D721Med (cell line): Measurements from ENCODE around the gene SFTA2.

Experiments
- DNase-seq: peaks from one replicate; pipeline ENCODE4 v3.0.0; 2011; ENCODE audit warnings: low spot score; ENCODE audit not compliant: insufficient read length
- FAIRE-seq: peaks from 2 replicates; lab custom pipeline; 2011; peaks lifted over from hg19 to GRCh38; lab: Jason Lieb, UNC
- TF ChIP-seq, protein P1 (sequence below): IDR thresholded peaks from 2 replicates; pipeline ENCODE4 v1.5.1; 2012; ENCODE audit warnings: mild to moderate bottlenecking, control low read depth; ENCODE audit not compliant: insufficient read depth; ENCODE audit errors: missing control alignments

The SFTA2 gene

DNA sequence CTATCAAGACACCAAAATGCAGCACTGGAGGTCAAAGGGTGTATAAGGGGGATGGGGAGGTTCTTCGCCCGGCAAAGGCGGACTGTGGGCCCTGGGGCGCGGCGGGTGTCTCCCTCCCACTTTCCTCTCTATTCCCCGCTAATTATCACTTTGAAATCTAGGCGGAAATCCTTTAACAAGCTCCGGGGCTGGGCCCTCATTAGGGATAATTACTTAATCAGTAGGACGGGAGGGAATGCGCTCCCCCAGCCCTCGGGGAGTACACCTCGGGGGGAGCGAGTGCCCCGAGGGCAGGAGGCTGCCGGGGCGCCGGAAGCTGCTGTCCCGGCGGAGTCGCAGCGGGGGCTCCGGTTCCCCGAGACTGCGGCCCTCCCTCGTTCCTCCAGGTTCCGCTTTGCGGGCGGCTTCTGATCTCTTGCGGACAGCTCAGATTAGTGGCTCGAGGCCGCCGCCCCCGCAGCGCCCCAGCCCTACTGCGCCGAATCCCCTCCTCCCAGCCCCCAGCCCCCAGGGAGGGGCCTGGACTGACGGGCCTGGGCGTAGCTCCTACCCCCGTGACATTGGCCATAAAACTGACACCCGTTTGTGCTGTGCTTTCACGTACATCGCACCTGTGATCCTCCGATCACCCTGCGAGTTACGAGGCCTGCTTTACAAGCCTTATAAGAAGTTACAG is 23.5 kb upstream of the SFTA2 start:
- no peak for DNase-seq
- FAIRE-seq, result no peak
- TF ChIP-seq, protein P1, sequence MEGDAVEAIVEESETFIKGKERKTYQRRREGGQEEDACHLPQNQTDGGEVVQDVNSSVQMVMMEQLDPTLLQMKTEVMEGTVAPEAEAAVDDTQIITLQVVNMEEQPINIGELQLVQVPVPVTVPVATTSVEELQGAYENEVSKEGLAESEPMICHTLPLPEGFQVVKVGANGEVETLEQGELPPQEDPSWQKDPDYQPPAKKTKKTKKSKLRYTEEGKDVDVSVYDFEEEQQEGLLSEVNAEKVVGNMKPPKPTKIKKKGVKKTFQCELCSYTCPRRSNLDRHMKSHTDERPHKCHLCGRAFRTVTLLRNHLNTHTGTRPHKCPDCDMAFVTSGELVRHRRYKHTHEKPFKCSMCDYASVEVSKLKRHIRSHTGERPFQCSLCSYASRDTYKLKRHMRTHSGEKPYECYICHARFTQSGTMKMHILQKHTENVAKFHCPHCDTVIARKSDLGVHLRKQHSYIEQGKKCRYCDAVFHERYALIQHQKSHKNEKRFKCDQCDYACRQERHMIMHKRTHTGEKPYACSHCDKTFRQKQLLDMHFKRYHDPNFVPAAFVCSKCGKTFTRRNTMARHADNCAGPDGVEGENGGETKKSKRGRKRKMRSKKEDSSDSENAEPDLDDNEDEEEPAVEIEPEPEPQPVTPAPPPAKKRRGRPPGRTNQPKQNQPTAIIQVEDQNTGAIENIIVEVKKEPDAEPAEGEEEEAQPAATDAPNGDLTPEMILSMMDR, result no peak

DNA sequence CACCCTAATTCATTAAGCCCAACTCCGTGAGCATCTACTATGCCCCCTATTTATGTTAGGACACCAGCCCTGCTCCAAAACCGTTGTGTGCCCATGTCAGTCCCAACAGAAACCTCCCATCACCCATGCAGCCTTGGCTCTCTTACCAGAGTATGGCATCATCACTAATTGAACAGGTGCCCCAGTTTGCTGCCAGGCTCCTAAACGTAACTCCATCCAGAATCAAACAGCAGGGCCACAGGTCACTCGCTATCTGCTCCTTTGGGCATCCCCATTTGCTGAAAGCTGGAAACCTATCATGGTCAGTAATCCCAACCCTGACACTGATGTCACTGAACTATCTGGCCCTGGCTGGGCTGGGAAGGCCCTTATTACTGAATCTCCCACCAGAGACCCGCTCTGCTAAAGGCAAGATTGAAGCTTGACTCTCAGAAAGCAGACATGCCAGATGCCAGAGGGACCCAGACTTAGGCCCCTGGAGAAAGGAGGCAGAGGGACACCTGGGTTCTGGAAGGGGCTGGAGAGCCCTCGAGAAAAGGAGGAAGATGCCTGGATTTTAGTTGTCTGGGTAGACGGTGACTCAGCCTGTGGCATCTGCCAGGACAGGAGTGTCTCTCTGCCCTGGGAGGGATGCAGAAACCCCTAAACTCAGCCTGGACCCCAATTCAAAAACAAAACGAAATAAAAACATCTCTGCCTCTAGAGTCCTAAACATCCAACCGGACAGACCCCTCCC is 22.8 kb upstream of the SFTA2 start:
- no peak for DNase-seq
- FAIRE-seq, result no peak
- TF ChIP-seq, protein P1, result no peak

DNA sequence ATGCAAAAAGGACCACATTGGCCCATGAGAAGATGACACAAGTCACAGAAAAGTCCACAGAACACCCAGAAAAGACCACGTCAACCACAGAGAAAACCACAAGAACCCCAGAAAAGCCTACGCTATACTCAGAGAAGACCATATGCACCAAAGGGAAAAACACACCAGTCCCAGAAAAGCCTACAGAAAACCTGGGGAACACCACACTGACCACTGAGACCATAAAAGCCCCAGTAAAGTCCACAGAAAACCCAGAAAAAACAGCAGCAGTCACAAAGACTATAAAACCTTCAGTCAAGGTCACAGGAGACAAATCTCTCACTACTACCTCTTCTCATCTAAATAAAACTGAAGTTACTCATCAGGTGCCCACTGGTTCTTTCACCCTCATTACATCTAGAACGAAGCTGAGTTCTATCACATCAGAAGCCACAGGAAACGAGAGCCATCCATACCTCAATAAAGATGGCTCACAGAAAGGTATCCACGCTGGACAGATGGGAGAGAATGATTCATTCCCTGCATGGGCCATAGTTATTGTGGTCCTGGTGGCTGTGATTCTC is 20.0 kb upstream of the SFTA2 start:
- TF ChIP-seq, protein P1, result no peak
- no peak for DNase-seq
- no peak for FAIRE-seq

DNA sequence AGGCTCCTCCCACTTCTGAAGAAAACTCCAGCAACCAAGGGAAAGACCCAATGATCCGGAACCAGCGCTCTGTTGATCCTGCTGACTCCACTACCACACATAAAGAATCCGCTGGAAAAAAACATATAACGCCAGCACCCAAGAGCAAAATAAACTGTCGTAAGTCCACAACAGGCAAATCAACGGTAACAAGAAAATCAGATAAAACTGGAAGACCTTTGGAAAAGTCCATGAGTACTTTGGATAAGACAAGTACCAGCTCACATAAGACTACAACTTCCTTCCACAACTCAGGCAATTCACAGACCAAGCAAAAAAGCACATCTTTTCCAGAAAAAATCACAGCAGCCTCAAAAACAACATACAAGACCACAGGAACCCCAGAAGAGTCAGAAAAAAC is 16.8 kb upstream of the SFTA2 start:
- no peak for DNase-seq
- TF ChIP-seq, protein P1, result no peak
- no peak for FAIRE-seq

DNA sequence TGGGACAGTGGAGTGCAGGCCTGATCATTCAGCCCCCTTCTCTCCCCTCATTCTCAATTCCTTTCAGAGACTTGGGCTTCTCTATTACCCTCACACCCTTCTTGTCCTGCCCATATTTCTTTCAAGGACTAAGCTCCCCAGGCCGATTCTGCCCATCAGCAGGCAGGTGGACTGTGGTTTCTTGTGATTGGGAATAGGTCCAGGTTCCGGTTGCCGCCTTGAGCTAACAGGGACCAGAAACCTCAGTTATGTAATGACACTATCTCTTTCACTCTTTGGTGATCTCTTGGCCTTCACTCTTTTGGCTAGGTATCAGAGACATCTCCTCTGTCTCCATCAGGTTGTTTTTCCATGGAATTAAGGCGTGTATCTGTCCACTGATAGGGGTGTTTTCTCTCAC is 15.3 kb upstream of the SFTA2 start:
- FAIRE-seq, result no peak
- DNase-seq, result no peak
- TF ChIP-seq, protein P1, result no peak

DNA sequence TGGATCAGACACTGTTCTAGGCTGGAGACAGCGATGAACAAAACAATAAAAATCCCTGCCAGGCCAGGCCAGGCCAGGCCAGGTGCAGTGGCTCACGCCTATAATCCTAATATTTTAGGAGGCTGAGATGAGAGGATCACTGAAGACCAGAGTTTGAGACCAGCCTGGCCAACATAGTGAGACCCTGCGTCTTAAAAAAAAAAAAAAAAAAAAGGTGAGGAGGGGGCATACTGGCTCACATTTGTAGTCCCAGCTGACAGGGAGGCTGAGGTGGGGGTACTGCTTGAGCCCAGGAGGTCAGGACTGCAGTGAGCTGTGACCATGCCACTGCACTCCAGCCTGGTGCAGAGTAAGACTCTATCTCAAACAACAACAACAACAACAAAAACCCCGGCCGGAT is 13.3 kb upstream of the SFTA2 start:
- TF ChIP-seq, protein P1, result no peak
- FAIRE-seq (no peak), DNase-seq (no peak)
